HG03460 (cell line): Measurements from ENCODE around the gene LY86.
A peak's percentile ranks its signal among the peaks of the same experiment; 100 is the strongest.
"Not testable (repeated sequence)": the region's sequence is repeated elsewhere in the genome, so short reads cannot be mapped to it uniquely, and the experiment has no call there.

ENCODE experiments used
- ATAC-seq: cut with Tn5 transposase; IDR thresholded peaks from one replicate; pipeline ENCODE4 v1.9.1; 2021; ENCODE audit not compliant: unreplicated experiment

Gene LY86

GRCh38 chr6:6650839-6651238 is 62.3 kb downstream of the LY86 start:
- no peak for ATAC-seq

GRCh38 chr6:6651335-6651734 is 62.8 kb downstream of the LY86 start:
- ATAC-seq: no peak

GRCh38 chr6:6652932-6653331 is 64.4 kb downstream of the LY86 start:
- ATAC-seq: no peak

- no peak for ATAC-seq
Observed at GRCh38 chr6:6654599-6655575, 66.4 kb downstream of the LY86 start.

- no peak for ATAC-seq
Observed at GRCh38 chr6:6655805-6656251, 67.3 kb downstream of the LY86 start.

- ATAC-seq: no peak
Observed at GRCh38 chr6:6656287-6656686, 67.8 kb downstream of the LY86 start.

- no peak for ATAC-seq
Observed at GRCh38 chr6:6657085-6657819, 68.7 kb downstream of the LY86 start.

GRCh38 chr6:6657820-6658217 is 69.3 kb downstream of the LY86 start:
- ATAC-seq: no peak

- ATAC-seq: peak; percentile 57
Observed at GRCh38 chr6:6659600-6660327, 71.2 kb downstream of the LY86 start.

GRCh38 chr6:6660339-6661045 is 72.0 kb downstream of the LY86 start:
- no peak for ATAC-seq

GRCh38 chr6:6661191-6661590 is 72.7 kb downstream of the LY86 start:
- ATAC-seq: no peak

GRCh38 chr6:6661684-6662083 is 73.2 kb downstream of the LY86 start:
- ATAC-seq: no peak

- ATAC-seq: no peak
Observed at GRCh38 chr6:6663421-6664135, 75.1 kb downstream of the LY86 start.

GRCh38 chr6:6665555-6666243 is 77.2 kb downstream of the LY86 start:
- ATAC-seq: no peak

GRCh38 chr6:6670150-6670549 is 81.6 kb downstream of the LY86 start:
- ATAC-seq: not testable (repeated sequence)

- ATAC-seq: no peak
Observed at GRCh38 chr6:6674872-6675271, 86.4 kb downstream of the LY86 start.

GRCh38 chr6:6676910-6677441 is 88.5 kb downstream of the LY86 start:
- no peak for ATAC-seq

GRCh38 chr6:6678185-6678671 is 89.7 kb downstream of the LY86 start:
- ATAC-seq: no peak

GRCh38 chr6:6678811-6679210 is 90.3 kb downstream of the LY86 start:
- ATAC-seq: no peak
